SH-SY5Y (cell line): Measurements from ENCODE around the gene SNN.

Experiments used
- GATA2 ChIP-seq: IDR thresholded peaks from 2 replicates; pipeline ENCODE4 v1.6.1; 2011; ENCODE audit warnings: mild to moderate bottlenecking, low read depth, low read length
- GATA3 ChIP-seq: IDR thresholded peaks from 2 replicates; pipeline ENCODE4 v1.6.1; 2011; ENCODE audit warnings: low read depth, mild to moderate bottlenecking, low read length, moderate library complexity

DNA sequence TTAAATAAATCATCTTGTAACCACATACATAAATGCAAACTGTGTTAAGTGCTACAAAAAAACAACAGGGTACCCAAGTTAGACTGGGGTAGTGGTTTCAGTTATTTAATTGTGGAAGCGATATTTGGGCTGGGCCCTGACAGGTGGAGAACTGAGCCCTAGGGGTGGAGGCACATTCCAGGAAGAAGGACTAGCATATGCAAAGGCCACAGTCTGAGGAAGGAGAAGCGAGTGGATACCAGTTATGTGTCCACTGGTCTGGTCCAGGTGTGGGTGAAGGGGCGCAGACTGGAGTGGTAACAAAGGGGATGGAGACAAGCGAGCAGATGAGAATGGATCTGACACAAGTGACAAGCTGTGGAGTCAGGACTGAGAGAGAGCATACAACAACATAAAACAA is 51.5 kb downstream of the SNN start:
- TF ChIP-seq GATA3 (no peak), GATA2 (no peak)
